GM19035 (cell line): Measurements from ENCODE around the gene KCNA10.

Source experiments
- ATAC-seq: cut with Tn5 transposase; IDR thresholded peaks from one replicate; pipeline ENCODE4 v1.9.1; 2021; ENCODE audit not compliant: unreplicated experiment

The KCNA10 gene

GRCh38 chr1:110519125-110519810 lies at the start of gene KCNA10:
KCNA10 (minus strand) TSS chr1:110519175; CDS start chr1:110518787, 388 bp downstream.
- ATAC-seq: no peak

GRCh38 chr1:110566836-110567235 lies 47.9 kb upstream of the KCNA10 start:
- ATAC-seq: no peak

- ATAC-seq: no peak
These were observed 46.6 kb upstream of the KCNA10 start for GRCh38 chr1:110565565-110565964.

GRCh38 chr1:110563089-110563488 lies 44.1 kb upstream of the KCNA10 start:
- no peak for ATAC-seq

- no peak for ATAC-seq
These were observed 42.6 kb upstream of the KCNA10 start for GRCh38 chr1:110561596-110561995.

GRCh38 chr1:110559157-110559556 lies 40.2 kb upstream of the KCNA10 start:
- no peak for ATAC-seq

GRCh38 chr1:110557481-110557880 lies 38.5 kb upstream of the KCNA10 start:
- ATAC-seq: no peak

GRCh38 chr1:110556471-110556807 lies 37.5 kb upstream of the KCNA10 start:
- ATAC-seq: no peak

GRCh38 chr1:110555807-110556470 lies 37.0 kb upstream of the KCNA10 start:
- no peak for ATAC-seq

GRCh38 chr1:110554871-110555801 lies 36.2 kb upstream of the KCNA10 start:
- no peak for ATAC-seq

GRCh38 chr1:110551278-110551809 lies 32.4 kb upstream of the KCNA10 start:
- ATAC-seq: no peak

- no peak for ATAC-seq
These were observed 30.9 kb upstream of the KCNA10 start for GRCh38 chr1:110549831-110550230.

GRCh38 chr1:110548381-110548780 lies 29.4 kb upstream of the KCNA10 start:
- ATAC-seq: no peak

GRCh38 chr1:110547017-110547416 lies 28.0 kb upstream of the KCNA10 start:
- ATAC-seq: no peak

GRCh38 chr1:110545492-110545891 lies 26.5 kb upstream of the KCNA10 start:
- ATAC-seq: no peak

GRCh38 chr1:110544753-110545152 lies 25.8 kb upstream of the KCNA10 start:
- ATAC-seq: no peak

GRCh38 chr1:110542725-110543124 lies 23.8 kb upstream of the KCNA10 start:
- no peak for ATAC-seq

- ATAC-seq: no peak
These were observed 23.0 kb upstream of the KCNA10 start for GRCh38 chr1:110541906-110542395.

- ATAC-seq: no peak
These were observed 22.1 kb upstream of the KCNA10 start for GRCh38 chr1:110540891-110541685.

GRCh38 chr1:110538921-110539320 lies 19.9 kb upstream of the KCNA10 start:
- ATAC-seq: no peak
